HL-60 (cell line): Measurements from ENCODE around the gene SPON1.
"Not testable (repeated sequence)": the region's sequence is repeated elsewhere in the genome, so short reads cannot be mapped to it uniquely, and the experiment has no call there.

Experiments
- DNase-seq, 2 experiments: peaks; one replicate each; pipeline ENCODE4 v3.0.0-alpha.2; 2010 to 2020; ENCODE audit warnings: low read depth in 1 of 2, low spot score in 1 of 2
- H3K27ac ChIP-seq: fragments of 250-450 bp; sonication (Bioruptor Pico); replicated peaks from 2 replicates; pipeline ENCODE4 v1.5.1; 2020; ENCODE audit warnings: mild to moderate bottlenecking, moderate library complexity
- H3K27me3 ChIP-seq: fragments of 250-450 bp; sonication (Bioruptor Pico); 2 replicates; pipeline ENCODE4 v1.5.1; 2021; ENCODE audit warnings: mild to moderate bottlenecking, moderate library complexity; ENCODE audit not compliant: insufficient read depth, poor library complexity, severe bottlenecking
- H3K4me3 ChIP-seq: replicated peaks from 2 replicates; pipeline ENCODE4 v1.5.1; 2011; ENCODE audit warnings: mild to moderate bottlenecking, control low read depth, low read length; ENCODE audit not compliant: insufficient read depth
- GABPA ChIP-seq: IDR thresholded peaks from 2 replicates; pipeline ENCODE4 v1.6.1; 2012; ENCODE audit warnings: low read depth
- POLR2AphosphoS5 ChIP-seq: IDR thresholded peaks from 2 replicates; pipeline ENCODE4 v1.6.1; 2012; ENCODE audit warnings: low read depth
- SPI1 ChIP-seq: IDR thresholded peaks from 2 replicates; pipeline ENCODE4 v1.6.1; 2012; ENCODE audit warnings: low read depth, mild to moderate bottlenecking, borderline replicate concordance
- TF ChIP-seq, protein P1 (sequence below): IDR thresholded peaks from 2 replicates; pipeline ENCODE4 v1.6.1; 2012; ENCODE audit warnings: low read depth; ENCODE audit not compliant: insufficient replicate concordance
- TF ChIP-seq, protein P2 (sequence below): IDR thresholded peaks from one replicate; pipeline ENCODE4 v1.5.1; 2011; ENCODE audit warnings: low read length, control low read depth, inconsistent platforms; ENCODE audit not compliant: insufficient read depth

Gene SPON1

DNA sequence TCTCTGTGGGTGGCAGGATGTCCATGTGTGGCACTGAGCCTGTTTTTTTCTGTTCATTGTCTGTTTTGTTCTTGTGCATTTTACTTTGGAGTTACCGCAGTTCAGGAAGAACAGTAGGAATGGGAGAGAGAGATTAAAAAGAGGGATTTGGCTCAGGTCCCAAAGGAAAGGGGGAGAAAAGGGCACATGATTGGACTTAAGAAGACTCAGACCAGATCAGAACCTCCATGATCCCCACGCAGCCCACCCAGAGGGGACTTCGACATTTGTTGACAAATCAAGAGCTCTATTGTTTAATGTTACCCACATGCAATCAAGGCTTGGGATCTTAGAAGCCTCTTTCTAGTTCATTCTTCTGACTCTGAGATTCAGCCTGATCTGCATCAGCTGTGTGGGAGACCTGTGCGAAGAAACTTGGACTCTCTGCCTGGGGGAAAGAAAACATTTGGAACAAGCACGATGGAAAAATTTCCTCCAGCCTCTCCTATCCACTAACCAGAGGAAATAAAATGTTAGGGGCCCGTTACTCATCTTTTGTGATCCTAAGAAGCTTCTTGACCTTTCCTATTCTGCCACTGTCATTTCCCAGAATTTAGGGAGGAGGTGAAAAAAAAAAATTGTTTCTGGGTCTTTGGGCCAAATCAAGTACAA, 119.2 kb downstream of the SPON1 start:
- H3K4me3 ChIP-seq: no peak overlapping the region
- no peak for TF ChIP-seq SPI1
- TF ChIP-seq, protein P1, sequence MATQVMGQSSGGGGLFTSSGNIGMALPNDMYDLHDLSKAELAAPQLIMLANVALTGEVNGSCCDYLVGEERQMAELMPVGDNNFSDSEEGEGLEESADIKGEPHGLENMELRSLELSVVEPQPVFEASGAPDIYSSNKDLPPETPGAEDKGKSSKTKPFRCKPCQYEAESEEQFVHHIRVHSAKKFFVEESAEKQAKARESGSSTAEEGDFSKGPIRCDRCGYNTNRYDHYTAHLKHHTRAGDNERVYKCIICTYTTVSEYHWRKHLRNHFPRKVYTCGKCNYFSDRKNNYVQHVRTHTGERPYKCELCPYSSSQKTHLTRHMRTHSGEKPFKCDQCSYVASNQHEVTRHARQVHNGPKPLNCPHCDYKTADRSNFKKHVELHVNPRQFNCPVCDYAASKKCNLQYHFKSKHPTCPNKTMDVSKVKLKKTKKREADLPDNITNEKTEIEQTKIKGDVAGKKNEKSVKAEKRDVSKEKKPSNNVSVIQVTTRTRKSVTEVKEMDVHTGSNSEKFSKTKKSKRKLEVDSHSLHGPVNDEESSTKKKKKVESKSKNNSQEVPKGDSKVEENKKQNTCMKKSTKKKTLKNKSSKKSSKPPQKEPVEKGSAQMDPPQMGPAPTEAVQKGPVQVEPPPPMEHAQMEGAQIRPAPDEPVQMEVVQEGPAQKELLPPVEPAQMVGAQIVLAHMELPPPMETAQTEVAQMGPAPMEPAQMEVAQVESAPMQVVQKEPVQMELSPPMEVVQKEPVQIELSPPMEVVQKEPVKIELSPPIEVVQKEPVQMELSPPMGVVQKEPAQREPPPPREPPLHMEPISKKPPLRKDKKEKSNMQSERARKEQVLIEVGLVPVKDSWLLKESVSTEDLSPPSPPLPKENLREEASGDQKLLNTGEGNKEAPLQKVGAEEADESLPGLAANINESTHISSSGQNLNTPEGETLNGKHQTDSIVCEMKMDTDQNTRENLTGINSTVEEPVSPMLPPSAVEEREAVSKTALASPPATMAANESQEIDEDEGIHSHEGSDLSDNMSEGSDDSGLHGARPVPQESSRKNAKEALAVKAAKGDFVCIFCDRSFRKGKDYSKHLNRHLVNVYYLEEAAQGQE: no peak
- no peak for TF ChIP-seq GABPA
- no peak for TF ChIP-seq POLR2AphosphoS5
- TF ChIP-seq, protein P2, sequence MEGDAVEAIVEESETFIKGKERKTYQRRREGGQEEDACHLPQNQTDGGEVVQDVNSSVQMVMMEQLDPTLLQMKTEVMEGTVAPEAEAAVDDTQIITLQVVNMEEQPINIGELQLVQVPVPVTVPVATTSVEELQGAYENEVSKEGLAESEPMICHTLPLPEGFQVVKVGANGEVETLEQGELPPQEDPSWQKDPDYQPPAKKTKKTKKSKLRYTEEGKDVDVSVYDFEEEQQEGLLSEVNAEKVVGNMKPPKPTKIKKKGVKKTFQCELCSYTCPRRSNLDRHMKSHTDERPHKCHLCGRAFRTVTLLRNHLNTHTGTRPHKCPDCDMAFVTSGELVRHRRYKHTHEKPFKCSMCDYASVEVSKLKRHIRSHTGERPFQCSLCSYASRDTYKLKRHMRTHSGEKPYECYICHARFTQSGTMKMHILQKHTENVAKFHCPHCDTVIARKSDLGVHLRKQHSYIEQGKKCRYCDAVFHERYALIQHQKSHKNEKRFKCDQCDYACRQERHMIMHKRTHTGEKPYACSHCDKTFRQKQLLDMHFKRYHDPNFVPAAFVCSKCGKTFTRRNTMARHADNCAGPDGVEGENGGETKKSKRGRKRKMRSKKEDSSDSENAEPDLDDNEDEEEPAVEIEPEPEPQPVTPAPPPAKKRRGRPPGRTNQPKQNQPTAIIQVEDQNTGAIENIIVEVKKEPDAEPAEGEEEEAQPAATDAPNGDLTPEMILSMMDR: no peak
- H3K27ac ChIP-seq: no peak overlapping the region
- H3K27me3 ChIP-seq: peaks cover 4% of the 10 kb centered on the region
- no peak for DNase-seq

DNA sequence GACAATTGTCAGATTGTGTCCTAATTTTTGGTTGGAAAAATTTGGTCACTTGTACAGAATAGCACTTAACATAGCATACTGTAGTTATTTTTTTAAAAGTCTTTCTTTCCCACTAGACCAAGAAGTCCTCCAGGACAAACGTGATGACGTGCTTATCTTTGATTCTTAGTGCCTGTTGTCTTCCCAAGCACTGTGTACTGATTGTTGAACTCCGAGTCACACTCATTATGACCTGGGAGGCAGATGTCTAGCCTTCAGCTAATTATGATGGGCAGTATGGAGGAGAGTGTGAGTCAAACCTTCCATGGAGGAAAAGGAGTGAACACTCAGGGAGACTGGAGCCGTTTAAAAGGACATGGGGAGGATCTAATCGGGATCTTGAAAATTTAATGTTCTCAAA, 119.8 kb downstream of the SPON1 start:
- H3K27me3 ChIP-seq: peaks cover 4% of the 10 kb centered on the region
- TF ChIP-seq, protein P2: no peak
- no peak for TF ChIP-seq SPI1
- TF ChIP-seq, protein P1: no peak
- TF ChIP-seq POLR2AphosphoS5: no peak
- no peak for TF ChIP-seq GABPA

DNA sequence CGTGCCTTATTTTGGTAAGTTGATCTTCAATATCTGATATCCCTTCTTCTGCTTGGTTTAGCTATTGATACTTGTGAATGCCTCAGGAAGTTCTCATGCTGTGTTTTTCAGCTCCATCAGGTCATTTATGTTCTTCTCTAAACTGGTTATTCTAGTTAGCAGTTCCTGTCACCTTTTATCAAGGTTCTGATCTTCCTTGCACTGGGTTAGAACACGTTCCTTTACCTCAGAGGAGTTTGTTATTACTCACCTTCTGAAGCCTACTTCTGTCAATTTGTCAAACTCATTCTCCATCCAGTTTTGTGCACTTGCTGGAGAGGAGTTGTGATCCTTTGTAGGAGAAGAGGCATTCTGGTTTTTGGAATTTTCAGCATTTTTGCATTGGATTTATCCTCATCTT, 126.3 kb downstream of the SPON1 start:
- H3K27ac ChIP-seq, H3K4me3 ChIP-seq, H3K27me3 ChIP-seq, DNase-seq: not testable (repeated sequence)

More for the DNA sequence above, 119.8 kb downstream of the SPON1 start:
- no peak for DNase-seq
- H3K4me3 ChIP-seq: no peak overlapping the region
- no peak overlapping the region for H3K27ac ChIP-seq

DNA sequence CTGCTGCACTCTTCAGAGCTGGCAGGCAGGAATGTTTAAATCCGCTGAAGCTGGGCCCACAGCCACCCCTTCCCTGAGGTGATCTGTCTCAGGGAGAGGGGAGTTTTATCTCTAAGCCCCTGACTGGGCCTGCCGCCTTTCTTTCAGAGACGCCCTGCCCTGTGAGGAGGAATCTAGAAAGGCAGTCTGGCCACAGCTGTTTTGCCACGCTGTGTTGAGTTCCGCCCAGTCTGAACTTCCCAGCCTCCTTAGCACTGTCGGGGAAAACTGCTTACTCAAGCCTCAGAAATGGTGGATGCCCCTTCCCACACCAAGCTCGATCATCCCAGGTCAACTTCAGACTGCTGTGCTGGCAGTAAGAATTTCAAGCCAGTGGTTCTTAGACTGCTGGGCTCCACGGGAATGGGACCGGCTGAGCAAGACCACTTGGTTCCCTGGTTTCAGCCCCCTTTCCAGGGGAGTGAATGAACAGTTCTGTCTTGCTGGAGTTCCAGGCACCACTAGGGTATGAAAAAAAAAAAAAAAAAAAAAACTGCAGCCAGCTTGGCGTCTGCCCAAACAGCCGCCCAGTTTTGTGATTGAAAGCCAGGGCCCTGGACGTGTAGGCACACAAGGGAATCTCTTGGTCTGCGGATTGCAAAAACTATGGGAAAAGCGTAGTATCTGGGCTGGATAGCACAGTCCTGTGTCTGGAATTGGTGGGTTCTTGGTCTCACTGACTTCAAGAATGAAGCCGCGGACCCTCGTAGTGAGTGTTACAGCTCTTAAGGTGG, 127.4 kb downstream of the SPON1 start:
- no peak for DNase-seq
- no peak overlapping the region for H3K4me3 ChIP-seq
- no peaks in the 10 kb centered on the region for H3K27me3 ChIP-seq
- H3K27ac ChIP-seq: no peak overlapping the region
- TF ChIP-seq SPI1: no peak
- TF ChIP-seq, protein P1: no peak
- TF ChIP-seq GABPA: no peak
- TF ChIP-seq, protein P2: no peak
- TF ChIP-seq POLR2AphosphoS5: no peak

DNA sequence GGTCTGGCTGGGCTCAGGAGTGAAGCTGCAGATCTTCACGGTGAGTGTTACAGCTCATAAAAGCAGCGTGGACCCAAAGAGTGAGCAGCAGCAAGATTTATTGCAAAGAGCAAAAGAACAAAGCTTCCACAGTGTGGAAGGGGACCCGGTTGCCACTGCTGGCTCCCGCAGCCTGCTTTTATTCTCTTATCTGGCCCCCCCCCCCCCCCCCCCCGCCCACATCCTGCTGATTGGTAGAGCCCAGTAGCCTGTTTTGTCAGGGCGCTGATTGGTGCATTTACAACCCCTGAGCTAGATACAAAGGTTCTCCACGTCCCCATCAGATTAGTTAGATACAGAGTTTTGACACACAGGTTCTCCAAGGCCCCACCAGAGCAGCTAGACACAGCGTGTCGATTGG, 128.1 kb downstream of the SPON1 start:
- H3K4me3 ChIP-seq, H3K27me3 ChIP-seq, DNase-seq, H3K27ac ChIP-seq: not testable (repeated sequence)
